ENCODE results near the gene TEK. TPM values are rescaled to one million over a fixed set of nuclear protein-coding genes. Genes with fewer than 3 reads are reported as not detected.

Gene TEK
- total and polyA plus RNA-seq, 2 donors (not counting 1 experiment from before 2014, with no cell fraction given) = not detected

GRCh38 chr9:27189426-27189825, 80.4 kb downstream of the TEK start:
- Histone ChIP-seq H3K9ac (ENCODE audit: low read length) (no peak overlapping the region), H3K27ac (ENCODE audit: low read length in 2 of 2) (no peak overlapping the region), H3K4me3 (ENCODE audit: control extremely low read depth in 1 of 5, extremely low read depth in 1 of 5, insufficient read depth in 1 of 5, low read depth in 2 of 5, low read length in 4 of 5) (no peak overlapping the region), H2AFZ (ENCODE audit: insufficient read depth, low read depth, low read length, poor library complexity, severe bottlenecking) (no peak overlapping the region), H3K4me1 (ENCODE audit: control insufficient read depth in 2 of 2, insufficient read depth in 2 of 2, low read length in 2 of 2) (no peaks in the 10 kb centered on the region), H3K36me3 (replicated peaks in 1 of 2; ENCODE audit: control extremely low read depth in 1 of 2, control insufficient read depth in 1 of 2, extremely low read depth in 1 of 2, insufficient read depth in 2 of 2, low read length in 1 of 2) (no peaks in the 10 kb centered on the region), H4K20me1 (ENCODE audit: control insufficient read depth, insufficient read depth, low read length, poor library complexity, severe bottlenecking) (no peaks in the 10 kb centered on the region), H3K27me3 (replicated peaks in 1 of 4; ENCODE audit: control extremely low read depth in 1 of 4, control insufficient read depth in 3 of 4, insufficient read depth in 4 of 4, low read length in 3 of 4) (no peaks in the 10 kb centered on the region), H3K9me3 (ENCODE audit: control extremely low read depth in 1 of 3, control insufficient read depth in 2 of 3, insufficient read depth in 1 of 3, low read length in 2 of 3) (no peaks in the 10 kb centered on the region), H3K79me2 (ENCODE audit: control insufficient read depth, insufficient read depth, low read length) (no peaks in the 10 kb centered on the region), H3K4me2 (replicated peaks; ENCODE audit: low read depth, low read length, poor library complexity, severe bottlenecking) (no peak overlapping the region)
- Mint-ChIP-seq H3K4me3 (no peak overlapping the region), H3K4me1 (peaks cover 1% of the 10 kb centered on the region), H3K9me3 (ENCODE audit: insufficient read depth) (no peaks in the 10 kb centered on the region), H3K27me3 (peaks cover 6% of the 10 kb centered on the region), H3K27ac (no peak overlapping the region)
- POLR2A ChIA-PET = no interaction called here
- intact Hi-C loops (cut with micrococcal nuclease) = no loop called here
- no peak for ATAC-seq (ENCODE audit: low read depth)
- CTCF ChIA-PET = no interaction called here
- no peak for TF ChIP-seq EZH2 (IDR thresholded peaks at IDR 0.05; ENCODE audit: borderline replicate concordance, insufficient read depth, low read depth, low read length, poor library complexity, severe bottlenecking)
- TF ChIP-seq, protein P1, sequence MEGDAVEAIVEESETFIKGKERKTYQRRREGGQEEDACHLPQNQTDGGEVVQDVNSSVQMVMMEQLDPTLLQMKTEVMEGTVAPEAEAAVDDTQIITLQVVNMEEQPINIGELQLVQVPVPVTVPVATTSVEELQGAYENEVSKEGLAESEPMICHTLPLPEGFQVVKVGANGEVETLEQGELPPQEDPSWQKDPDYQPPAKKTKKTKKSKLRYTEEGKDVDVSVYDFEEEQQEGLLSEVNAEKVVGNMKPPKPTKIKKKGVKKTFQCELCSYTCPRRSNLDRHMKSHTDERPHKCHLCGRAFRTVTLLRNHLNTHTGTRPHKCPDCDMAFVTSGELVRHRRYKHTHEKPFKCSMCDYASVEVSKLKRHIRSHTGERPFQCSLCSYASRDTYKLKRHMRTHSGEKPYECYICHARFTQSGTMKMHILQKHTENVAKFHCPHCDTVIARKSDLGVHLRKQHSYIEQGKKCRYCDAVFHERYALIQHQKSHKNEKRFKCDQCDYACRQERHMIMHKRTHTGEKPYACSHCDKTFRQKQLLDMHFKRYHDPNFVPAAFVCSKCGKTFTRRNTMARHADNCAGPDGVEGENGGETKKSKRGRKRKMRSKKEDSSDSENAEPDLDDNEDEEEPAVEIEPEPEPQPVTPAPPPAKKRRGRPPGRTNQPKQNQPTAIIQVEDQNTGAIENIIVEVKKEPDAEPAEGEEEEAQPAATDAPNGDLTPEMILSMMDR (IDR thresholded peaks at IDR 0.05) = no peak
- WGBS (ENCODE audit: insufficient coverage) = no CpG with 5 or more reads among the region's 1 CpG
- DNase-seq = no peak

- CTCF ChIA-PET = no interaction called here
- H3K79me2 ChIP-seq (ENCODE audit: control insufficient read depth, insufficient read depth, low read length) = no peaks in the 10 kb centered on the region
- H3K9me3 ChIP-seq (ENCODE audit: control extremely low read depth in 1 of 3, control insufficient read depth in 2 of 3, insufficient read depth in 1 of 3, low read length in 2 of 3) = no peaks in the 10 kb centered on the region
- intact Hi-C loops (cut with micrococcal nuclease) = no loop called here
- TF ChIP-seq, protein P1 (IDR thresholded peaks at IDR 0.05) = no peak
- no peak for TF ChIP-seq EZH2 (IDR thresholded peaks at IDR 0.05; ENCODE audit: borderline replicate concordance, insufficient read depth, low read depth, low read length, poor library complexity, severe bottlenecking)
- no peaks in the 10 kb centered on the region for H3K9me3 Mint-ChIP-seq (ENCODE audit: insufficient read depth)
- H3K27ac Mint-ChIP-seq = no peak overlapping the region
- H3K4me1 ChIP-seq (ENCODE audit: control insufficient read depth in 2 of 2, insufficient read depth in 2 of 2, low read length in 2 of 2) = no peaks in the 10 kb centered on the region
- no peaks in the 10 kb centered on the region for H4K20me1 ChIP-seq (ENCODE audit: control insufficient read depth, insufficient read depth, low read length, poor library complexity, severe bottlenecking)
- H2AFZ ChIP-seq (ENCODE audit: insufficient read depth, low read depth, low read length, poor library complexity, severe bottlenecking) = no peak overlapping the region
- no peak overlapping the region for H3K4me2 ChIP-seq (replicated peaks; ENCODE audit: low read depth, low read length, poor library complexity, severe bottlenecking)
- no peak overlapping the region for H3K9ac ChIP-seq (ENCODE audit: low read length)
- no peaks in the 10 kb centered on the region for H3K27me3 ChIP-seq (replicated peaks in 1 of 4; ENCODE audit: control extremely low read depth in 1 of 4, control insufficient read depth in 3 of 4, insufficient read depth in 4 of 4, low read length in 3 of 4)
- H3K4me3 Mint-ChIP-seq = no peak overlapping the region
- no peak overlapping the region for H3K4me3 ChIP-seq (ENCODE audit: control extremely low read depth in 1 of 5, extremely low read depth in 1 of 5, insufficient read depth in 1 of 5, low read depth in 2 of 5, low read length in 4 of 5)
- no peak overlapping the region for H3K27ac ChIP-seq (ENCODE audit: low read length in 2 of 2)
- DNase-seq = no peak
- peaks cover 6% of the 10 kb centered on the region for H3K27me3 Mint-ChIP-seq
- ATAC-seq (ENCODE audit: low read depth) = no peak
- H3K36me3 ChIP-seq (replicated peaks in 1 of 2; ENCODE audit: control extremely low read depth in 1 of 2, control insufficient read depth in 1 of 2, extremely low read depth in 1 of 2, insufficient read depth in 2 of 2, low read length in 1 of 2) = no peaks in the 10 kb centered on the region
- POLR2A ChIA-PET = no interaction called here
- peaks cover 1% of the 10 kb centered on the region for H3K4me1 Mint-ChIP-seq
- 80% methylated on average over 8 of the region's 10 CpGs for WGBS (ENCODE audit: insufficient coverage)
Measured at GRCh38 chr9:27192291-27192960, 83.4 kb downstream of the TEK start.
